Omental fat pad (tissue), 4 donors: ENCODE measurements around the gene SPECC1. TPM values are rescaled to one million over a fixed set of nuclear protein-coding genes. Genes with fewer than 3 reads are reported as not detected.

Experiments used
- ATAC-seq: fragments of 150-250 bp; one replicate; pipeline ENCODE4 v1.9.1; 2016; ENCODE audit warnings: mild to moderate bottlenecking, moderate library complexity; ENCODE audit not compliant: low FRiP score
- DNase-seq: peaks from one replicate; pipeline ENCODE4 v3.0.0-alpha.2; 2019; ENCODE audit warnings: low spot score
- CTCF ChIP-seq, 3 donors: fragments of 450-650 bp; IDR thresholded peaks; one replicate each; pipeline ENCODE4 v1.5.1; 2016 to 2017; ENCODE audit warnings: antibody characterized with exemption in 3 of 3, mild to moderate bottlenecking in 3 of 3, moderate library complexity in 2 of 3
- total RNA-seq, 4 donors: library from RNA; depleted of rRNA; stranded (reverse); fragments of >200 nt; gene quantifications; one replicate each; pipeline ENCODE4 v1.1.0, GENCODE V29; 2016

The SPECC1 gene
- total RNA-seq, 4 donors from 2014 or later = 34.2 to 114 (median 53.1) TPM

GRCh38 chr17:20080513-20080912, 71.4 kb downstream of the SPECC1 start:
- TF ChIP-seq CTCF (IDR thresholded peaks at IDR 0.05) = no peak
- ATAC-seq (no peak), DNase-seq (no peak)

GRCh38 chr17:20083156-20083859, 74.1 kb downstream of the SPECC1 start:
- ATAC-seq (no peak), DNase-seq (no peak)
- no peak for TF ChIP-seq CTCF (IDR thresholded peaks at IDR 0.05)

GRCh38 chr17:20084621-20085282, 75.6 kb downstream of the SPECC1 start:
- TF ChIP-seq CTCF (IDR thresholded peaks at IDR 0.05) = no peak
- no peak for ATAC-seq
- no peak for DNase-seq

GRCh38 chr17:20085283-20085845, 76.2 kb downstream of the SPECC1 start:
- no peak for TF ChIP-seq CTCF (IDR thresholded peaks at IDR 0.05)
- DNase-seq (no peak), ATAC-seq (no peak)

GRCh38 chr17:20086416-20087076, 77.4 kb downstream of the SPECC1 start:
- TF ChIP-seq CTCF (IDR thresholded peaks at IDR 0.05) = no peak
- ATAC-seq = no peak
- no peak for DNase-seq

- TF ChIP-seq CTCF (IDR thresholded peaks at IDR 0.05) = no peak
- DNase-seq (no peak), ATAC-seq (no peak)
Measured at GRCh38 chr17:20087538-20088250, 78.5 kb downstream of the SPECC1 start.
